Colonic mucosa (tissue), 4 donors: ENCODE results near the gene IST1. TPM values are rescaled to one million over a fixed set of nuclear protein-coding genes. Genes with fewer than 3 reads are reported as not detected.
"Not testable (repeated sequence)": the region's sequence is repeated elsewhere in the genome, so short reads cannot be mapped to it uniquely, and the experiment has no call there.

ENCODE experiments used
- DNase-seq: peaks from one replicate; pipeline ENCODE4 v3.0.0-alpha.2; 2020
- H3K27ac ChIP-seq: fragments of 200-600 bp; one replicate; pipeline ENCODE4 v1.8.0; 2021
- H3K27me3 ChIP-seq: fragments of 200-600 bp; one replicate; pipeline ENCODE4 v1.8.0; 2021
- H3K36me3 ChIP-seq: fragments of 200-600 bp; one replicate; pipeline ENCODE4 v1.8.0; 2021
- H3K4me1 ChIP-seq: fragments of 200-600 bp; one replicate; pipeline ENCODE4 v1.8.0; 2021; ENCODE audit warnings: mild to moderate bottlenecking
- H3K4me3 ChIP-seq: fragments of 200-600 bp; one replicate; pipeline ENCODE4 v1.8.0; 2021
- H3K9ac ChIP-seq, 2 donors: one replicate each; pipeline ENCODE4 v1.7.0; 2013; ENCODE audit warnings: control low read depth in 2 of 2, low read depth in 2 of 2, low read length in 2 of 2
- H3K9me3 ChIP-seq: fragments of 200-600 bp; one replicate; pipeline ENCODE4 v1.8.0; 2021
- CTCF ChIP-seq: fragments of 200-600 bp; IDR thresholded peaks from one replicate; pipeline ENCODE4 v1.8.0; 2022; ENCODE audit warnings: antibody characterized with exemption, mild to moderate bottlenecking
- intact Hi-C: fragments of 100-400 bp; cut with DNase I; formaldehyde crosslinking; loops from one replicate; pipeline ENCODE4 v1.14.1; 2022
- total RNA-seq, 2 donors: library from RNA; stranded (reverse); fragmentation: NEBNext Ultra II Directional in 1 of 2; extraction: Animal tissue kit (Norgen Biotek cat#: 25700) in 1 of 2; gene quantifications; one replicate each; pipeline ENCODE4 v1.2.1, GENCODE V29; 2021
- donor health status: healthy.
- donor health status: DM: no; HTN: no; CAD: no.
- donor health status: DM: no; HTN: no; CAD: no.

Gene IST1
- total RNA-seq, 2 donors from 2014 or later: 180 to 304 TPM

GRCh38 chr16:71902656-71903365, 7.5 kb downstream of the IST1 start:
- intact Hi-C loops: no loop called here
- Histone ChIP-seq H3K27me3 (no peaks in the 10 kb centered on the region), H3K9ac (no peak overlapping the region), H3K36me3 (no peaks in the 10 kb centered on the region), H3K27ac (no peak overlapping the region), H3K4me3 (no peak overlapping the region), H3K4me1 (peaks cover 4% of the 10 kb centered on the region), H3K9me3 (no peaks in the 10 kb centered on the region)
- TF ChIP-seq CTCF: no peak
- DNase-seq: no peak

- Histone ChIP-seq H3K4me3 (no peak overlapping the region), H3K27ac (no peak overlapping the region), H3K9ac (no peak overlapping the region), H3K9me3 (no peaks in the 10 kb centered on the region), H3K36me3 (no peaks in the 10 kb centered on the region), H3K4me1 (no peaks in the 10 kb centered on the region), H3K27me3 (no peaks in the 10 kb centered on the region)
- DNase-seq: no peak
- intact Hi-C loops: no loop called here
- no peak for TF ChIP-seq CTCF
Observed at GRCh38 chr16:71903608-71904007, 8.3 kb downstream of the IST1 start.

- no peaks in the 10 kb centered on the region for H3K36me3 ChIP-seq
- H3K9me3 ChIP-seq: no peaks in the 10 kb centered on the region
- no peak overlapping the region for H3K9ac ChIP-seq
- TF ChIP-seq CTCF: no peak
- H3K27ac ChIP-seq: no peak overlapping the region
- DNase-seq: no peak
- no peaks in the 10 kb centered on the region for H3K27me3 ChIP-seq
- no peaks in the 10 kb centered on the region for H3K4me1 ChIP-seq
- H3K4me3 ChIP-seq: no peak overlapping the region
- intact Hi-C loops: no loop called here
Observed at GRCh38 chr16:71904239-71904638, 8.9 kb downstream of the IST1 start.

GRCh38 chr16:71905765-71906164, 10.4 kb downstream of the IST1 start:
- H3K27ac ChIP-seq, H3K9me3 ChIP-seq, H3K4me1 ChIP-seq, H3K9ac ChIP-seq, H3K4me3 ChIP-seq, H3K27me3 ChIP-seq, DNase-seq, H3K36me3 ChIP-seq, intact Hi-C loops: not testable (repeated sequence)

GRCh38 chr16:71911121-71911520, 15.8 kb downstream of the IST1 start:
- intact Hi-C loops: no loop called here
- no peak overlapping the region for H3K9ac ChIP-seq
- H3K27me3 ChIP-seq: no peaks in the 10 kb centered on the region
- H3K4me1 ChIP-seq: no peaks in the 10 kb centered on the region
- TF ChIP-seq CTCF: no peak
- H3K27ac ChIP-seq: no peak overlapping the region
- H3K4me3 ChIP-seq: no peak overlapping the region
- DNase-seq: no peak
- H3K36me3 ChIP-seq: no peaks in the 10 kb centered on the region
- H3K9me3 ChIP-seq: no peaks in the 10 kb centered on the region

GRCh38 chr16:71912534-71913275, 17.4 kb downstream of the IST1 start:
- H3K9ac ChIP-seq: no peak overlapping the region
- H3K27ac ChIP-seq: no peak overlapping the region

More at GRCh38 chr16:71912534-71913275, 17.4 kb downstream of the IST1 start:
- intact Hi-C loops: no loop called here
- Histone ChIP-seq H3K9me3 (no peaks in the 10 kb centered on the region), H3K27me3 (no peaks in the 10 kb centered on the region), H3K36me3 (peaks cover 7% of the 10 kb centered on the region), H3K4me1 (no peaks in the 10 kb centered on the region), H3K4me3 (no peak overlapping the region)
- no peak for TF ChIP-seq CTCF
- DNase-seq: no peak
